Measurements from ENCODE around the gene ACOT7.

The ACOT7 gene

GRCh38 chr1:6288026-6288425 lies 105.5 kb downstream of the ACOT7 start:
- Histone ChIP-seq H3K27me3 (ENCODE audit: control insufficient read depth in 1 of 2, insufficient read depth in 2 of 2, low read length in 2 of 2) (no peaks in the 10 kb centered on the region), H3K4me1 (ENCODE audit: control insufficient read depth in 1 of 2, insufficient read depth in 2 of 2, low read length in 2 of 2) (peaks cover under 1 to 3% of the 10 kb centered on the region in 2 donors), H3K9ac (ENCODE audit: low read depth in 1 of 2, low read length in 2 of 2) (no peak overlapping the region), H3K4me3 (ENCODE audit: low read depth in 1 of 2, low read length in 2 of 2) (no peak overlapping the region), H3K27ac (ENCODE audit: low read depth, low read length) (no peak overlapping the region), H3K9me3 (ENCODE audit: control insufficient read depth in 1 of 2, low read length in 2 of 2) (no peaks in the 10 kb centered on the region), H3K36me3 (ENCODE audit: control insufficient read depth in 1 of 2, insufficient read depth in 2 of 2, low read length in 2 of 2) (peaks cover 4 to 25% of the 10 kb centered on the region in 2 donors)

GRCh38 chr1:6287431-6287886 lies 106.1 kb downstream of the ACOT7 start:
- H3K4me1 ChIP-seq (ENCODE audit: control insufficient read depth in 1 of 2, insufficient read depth in 2 of 2, low read length in 2 of 2): peaks cover 6 to 9% of the 10 kb centered on the region in 2 donors
- H3K4me3 ChIP-seq (ENCODE audit: low read depth in 1 of 2, low read length in 2 of 2): no peak overlapping the region
- no peak overlapping the region for H3K27ac ChIP-seq (ENCODE audit: low read depth, low read length)
- H3K9me3 ChIP-seq (ENCODE audit: control insufficient read depth in 1 of 2, low read length in 2 of 2): no peaks in the 10 kb centered on the region
- peaks cover 4 to 24% of the 10 kb centered on the region in 2 donors for H3K36me3 ChIP-seq (ENCODE audit: control insufficient read depth in 1 of 2, insufficient read depth in 2 of 2, low read length in 2 of 2)
- H3K9ac ChIP-seq (ENCODE audit: low read depth in 1 of 2, low read length in 2 of 2): no peak overlapping the region
- H3K27me3 ChIP-seq (ENCODE audit: control insufficient read depth in 1 of 2, insufficient read depth in 2 of 2, low read length in 2 of 2): no peaks in the 10 kb centered on the region

DNA sequence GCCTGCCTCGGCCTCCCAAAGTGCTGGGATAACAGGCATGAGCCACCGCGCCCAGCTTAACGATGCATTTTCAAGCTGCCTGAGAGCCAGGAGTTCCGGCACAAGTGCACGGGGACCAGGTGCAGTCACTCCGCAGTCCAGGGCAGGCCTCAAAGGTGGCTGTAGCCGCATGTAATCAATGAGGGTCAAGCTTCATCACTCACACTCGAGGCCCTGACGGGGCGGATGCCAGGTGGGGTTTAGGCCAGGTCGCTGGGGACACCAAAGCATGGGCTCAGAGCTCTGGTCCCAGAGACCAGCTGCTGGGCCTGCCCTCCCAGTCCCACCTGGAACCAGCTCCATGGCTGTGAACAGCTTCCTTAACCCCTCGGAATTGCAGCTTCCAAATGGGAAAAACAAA lies 106.5 kb downstream of the ACOT7 start:
- Histone ChIP-seq H3K4me1 (ENCODE audit: control insufficient read depth in 1 of 2, insufficient read depth in 2 of 2, low read length in 2 of 2) (peaks cover 10 to 13% of the 10 kb centered on the region in 2 donors), H3K9me3 (ENCODE audit: control insufficient read depth in 1 of 2, low read length in 2 of 2) (no peaks in the 10 kb centered on the region), H3K36me3 (ENCODE audit: control insufficient read depth in 1 of 2, insufficient read depth in 2 of 2, low read length in 2 of 2) (peaks cover 4 to 24% of the 10 kb centered on the region in 2 donors), H3K27me3 (ENCODE audit: control insufficient read depth in 1 of 2, insufficient read depth in 2 of 2, low read length in 2 of 2) (no peaks in the 10 kb centered on the region), H3K4me3 (ENCODE audit: low read depth in 1 of 2, low read length in 2 of 2) (no peak overlapping the region), H3K27ac (ENCODE audit: low read depth, low read length) (no peak overlapping the region), H3K9ac (ENCODE audit: low read depth in 1 of 2, low read length in 2 of 2) (no peak overlapping the region)

DNA sequence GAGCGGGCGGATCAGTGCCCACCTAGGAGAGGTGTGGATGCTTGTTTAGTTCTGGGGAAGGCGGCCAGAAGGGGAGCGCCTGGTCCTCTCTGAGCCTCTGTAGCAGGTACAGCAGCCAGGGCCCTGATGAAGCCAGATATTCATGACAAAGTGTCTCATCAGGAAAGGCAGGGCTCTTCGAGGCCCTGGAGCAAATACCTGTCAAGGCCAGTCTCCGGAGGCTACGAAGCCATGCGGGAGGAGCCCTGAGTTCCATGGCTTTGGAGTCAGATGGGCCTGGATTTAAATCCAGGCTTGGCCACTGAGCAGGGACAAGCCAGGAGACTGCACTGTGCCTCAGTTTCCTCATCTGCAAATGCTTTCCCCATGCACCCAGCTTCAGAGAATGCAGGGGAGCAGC lies 107.3 kb downstream of the ACOT7 start:
- H3K27me3 ChIP-seq (ENCODE audit: control insufficient read depth in 1 of 2, insufficient read depth in 2 of 2, low read length in 2 of 2): no peaks in the 10 kb centered on the region
- H3K9ac ChIP-seq (ENCODE audit: low read depth in 1 of 2, low read length in 2 of 2): no peak overlapping the region
- H3K27ac ChIP-seq (ENCODE audit: low read depth, low read length): no peak overlapping the region
- H3K9me3 ChIP-seq (ENCODE audit: control insufficient read depth in 1 of 2, low read length in 2 of 2): no peaks in the 10 kb centered on the region
- H3K4me3 ChIP-seq (ENCODE audit: low read depth in 1 of 2, low read length in 2 of 2): no peak overlapping the region
- H3K4me1 ChIP-seq (ENCODE audit: control insufficient read depth in 1 of 2, insufficient read depth in 2 of 2, low read length in 2 of 2): peaks cover 17 to 21% of the 10 kb centered on the region in 2 donors
- H3K36me3 ChIP-seq (ENCODE audit: control insufficient read depth in 1 of 2, insufficient read depth in 2 of 2, low read length in 2 of 2): peaks cover 4 to 16% of the 10 kb centered on the region in 2 donors

- Histone ChIP-seq H3K9ac (ENCODE audit: low read depth in 1 of 2, low read length in 2 of 2) (no peak overlapping the region), H3K36me3 (ENCODE audit: control insufficient read depth in 1 of 2, insufficient read depth in 2 of 2, low read length in 2 of 2) (peaks cover under 1 to 12% of the 10 kb centered on the region in 2 donors), H3K9me3 (ENCODE audit: control insufficient read depth in 1 of 2, low read length in 2 of 2) (no peaks in the 10 kb centered on the region), H3K4me3 (ENCODE audit: low read depth in 1 of 2, low read length in 2 of 2) (no peak overlapping the region), H3K27ac (ENCODE audit: low read depth, low read length) (no peak overlapping the region), H3K4me1 (ENCODE audit: control insufficient read depth in 1 of 2, insufficient read depth in 2 of 2, low read length in 2 of 2) (peaks cover 22 to 25% of the 10 kb centered on the region in 2 donors), H3K27me3 (ENCODE audit: control insufficient read depth in 1 of 2, insufficient read depth in 2 of 2, low read length in 2 of 2) (no peaks in the 10 kb centered on the region)
Observed at GRCh38 chr1:6285336-6285735, 108.2 kb downstream of the ACOT7 start.

DNA sequence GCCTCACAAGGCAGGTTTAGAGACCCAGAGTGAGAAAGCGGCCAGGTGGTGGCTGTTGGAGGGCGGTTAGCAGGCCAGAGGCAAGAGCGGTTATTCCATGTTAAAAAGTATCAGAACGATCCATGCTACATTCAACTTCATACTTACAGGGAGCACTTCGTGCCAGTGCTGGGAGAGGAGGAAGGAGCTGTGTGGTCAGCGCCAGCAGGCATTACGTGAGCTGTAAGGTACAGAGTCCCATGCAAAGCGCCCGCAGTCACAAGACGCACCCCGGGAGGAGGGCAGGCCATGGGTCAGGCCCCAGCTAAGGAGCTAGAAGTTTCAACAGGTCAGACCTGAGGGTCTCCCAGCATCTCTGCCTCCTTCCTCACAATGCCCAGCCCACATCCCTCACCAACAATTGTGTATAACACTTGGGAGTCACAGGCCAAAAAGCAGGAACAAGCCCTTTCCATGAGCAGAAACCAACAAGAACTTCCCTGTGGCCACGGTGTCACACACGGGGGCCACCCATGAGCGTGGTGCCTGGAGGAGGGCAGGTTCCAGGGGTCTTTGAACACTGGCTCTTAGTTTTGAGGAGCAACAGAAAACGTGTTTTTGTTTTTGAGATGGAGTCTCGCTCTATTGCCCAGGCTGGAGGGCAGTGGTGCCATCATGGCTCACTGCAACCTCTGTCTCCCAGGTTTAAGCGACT lies 110.8 kb downstream of the ACOT7 start:
- Histone ChIP-seq H3K4me1 (ENCODE audit: control insufficient read depth in 1 of 2, insufficient read depth in 2 of 2, low read length in 2 of 2) (peaks cover 25% of the 10 kb centered on the region in 2 donors), H3K9ac (ENCODE audit: low read depth in 1 of 2, low read length in 2 of 2) (peak overlapping the region; percentile 54 to 68), H3K27me3 (ENCODE audit: control insufficient read depth in 1 of 2, insufficient read depth in 2 of 2, low read length in 2 of 2) (no peaks in the 10 kb centered on the region), H3K36me3 (ENCODE audit: control insufficient read depth in 1 of 2, insufficient read depth in 2 of 2, low read length in 2 of 2) (peaks cover 0 to 8% of the 10 kb centered on the region in 2 donors), H3K27ac (ENCODE audit: low read depth, low read length) (peak overlapping the region; percentile 76), H3K9me3 (ENCODE audit: control insufficient read depth in 1 of 2, low read length in 2 of 2) (no peaks in the 10 kb centered on the region), H3K4me3 (ENCODE audit: low read depth in 1 of 2, low read length in 2 of 2) (no peak overlapping the region)

GRCh38 chr1:6281511-6282402 lies 111.8 kb downstream of the ACOT7 start:
- Histone ChIP-seq H3K9me3 (ENCODE audit: control insufficient read depth in 1 of 2, low read length in 2 of 2) (no peaks in the 10 kb centered on the region), H3K27ac (ENCODE audit: low read depth, low read length) (peak overlapping the region; percentile 76), H3K4me3 (ENCODE audit: low read depth in 1 of 2, low read length in 2 of 2) (peak overlapping the region; percentile 37 to 63), H3K27me3 (ENCODE audit: control insufficient read depth in 1 of 2, insufficient read depth in 2 of 2, low read length in 2 of 2) (no peaks in the 10 kb centered on the region), H3K4me1 (ENCODE audit: control insufficient read depth in 1 of 2, insufficient read depth in 2 of 2, low read length in 2 of 2) (peaks cover 25% of the 10 kb centered on the region in 2 donors), H3K36me3 (ENCODE audit: control insufficient read depth in 1 of 2, insufficient read depth in 2 of 2, low read length in 2 of 2) (peaks cover 0 to 8% of the 10 kb centered on the region in 2 donors), H3K9ac (ENCODE audit: low read depth in 1 of 2, low read length in 2 of 2) (peak overlapping the region; percentile 54 to 68)

- Histone ChIP-seq H3K9me3 (ENCODE audit: control insufficient read depth in 1 of 2, low read length in 2 of 2) (no peaks in the 10 kb centered on the region), H3K27me3 (ENCODE audit: control insufficient read depth in 1 of 2, insufficient read depth in 2 of 2, low read length in 2 of 2) (no peaks in the 10 kb centered on the region), H3K9ac (ENCODE audit: low read depth in 1 of 2, low read length in 2 of 2) (peak overlapping the region; percentile 32 to 57), H3K27ac (ENCODE audit: low read depth, low read length) (no peak overlapping the region), H3K4me1 (ENCODE audit: control insufficient read depth in 1 of 2, insufficient read depth in 2 of 2, low read length in 2 of 2) (peaks cover 25% of the 10 kb centered on the region in 2 donors), H3K36me3 (ENCODE audit: control insufficient read depth in 1 of 2, insufficient read depth in 2 of 2, low read length in 2 of 2) (peaks cover 0 to 8% of the 10 kb centered on the region in 2 donors), H3K4me3 (ENCODE audit: low read depth in 1 of 2, low read length in 2 of 2) (no peak overlapping the region)
Observed at GRCh38 chr1:6280761-6281451, 112.7 kb downstream of the ACOT7 start.

DNA sequence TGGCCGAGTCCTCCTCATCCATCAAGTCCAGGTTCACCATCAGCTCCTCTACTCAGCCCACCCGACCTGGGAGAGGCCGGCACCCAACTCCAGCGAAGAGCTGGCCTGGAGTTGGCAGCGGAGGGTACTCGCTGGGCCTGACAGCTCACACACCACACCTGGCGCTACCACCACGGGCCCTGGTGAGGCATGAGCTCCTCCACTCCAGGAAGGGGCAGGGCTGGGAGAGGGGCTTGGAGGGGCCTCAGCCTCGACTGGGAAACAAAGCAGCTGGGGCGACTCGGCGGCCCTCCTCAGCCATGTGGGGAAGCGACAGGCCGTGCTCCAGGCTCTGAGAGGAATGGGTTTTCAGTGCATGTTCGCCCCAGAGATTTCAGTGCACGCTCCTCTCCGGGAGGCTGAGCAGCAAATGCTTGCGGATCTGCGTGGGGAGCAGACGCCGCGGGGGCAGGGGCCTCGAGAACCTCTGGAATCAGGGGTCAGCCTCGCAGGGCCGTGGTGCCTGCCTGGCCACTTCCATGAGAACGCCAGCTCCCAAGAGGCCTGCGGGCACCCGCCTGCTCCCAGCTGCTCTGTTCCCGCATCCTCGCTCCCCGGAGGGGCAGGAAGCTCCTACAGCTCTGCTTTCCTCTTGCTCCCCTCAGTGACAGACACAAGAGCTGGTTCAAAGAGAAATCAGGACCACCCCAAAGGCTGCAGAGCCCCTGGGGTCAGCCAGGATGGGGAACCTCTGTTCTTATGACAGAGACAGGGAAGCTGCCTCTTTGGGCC lies 113.8 kb downstream of the ACOT7 start:
- peaks cover 25% of the 10 kb centered on the region in 2 donors for H3K4me1 ChIP-seq (ENCODE audit: control insufficient read depth in 1 of 2, insufficient read depth in 2 of 2, low read length in 2 of 2)

More for the DNA sequence above, 113.8 kb downstream of the ACOT7 start:
- Histone ChIP-seq H3K4me3 (ENCODE audit: low read depth in 1 of 2, low read length in 2 of 2) (no peak overlapping the region), H3K27ac (ENCODE audit: low read depth, low read length) (no peak overlapping the region), H3K27me3 (ENCODE audit: control insufficient read depth in 1 of 2, insufficient read depth in 2 of 2, low read length in 2 of 2) (no peaks in the 10 kb centered on the region), H3K36me3 (ENCODE audit: control insufficient read depth in 1 of 2, insufficient read depth in 2 of 2, low read length in 2 of 2) (peaks cover 0 to 8% of the 10 kb centered on the region in 2 donors), H3K9ac (ENCODE audit: low read depth in 1 of 2, low read length in 2 of 2) (no peak overlapping the region), H3K9me3 (ENCODE audit: control insufficient read depth in 1 of 2, low read length in 2 of 2) (no peaks in the 10 kb centered on the region)

Measured in duodenal mucosa (tissue), 2 donors.